ENCODE results near the gene TMEM86B.
"Not testable (repeated sequence)": the region's sequence is repeated elsewhere in the genome, so short reads cannot be mapped to it uniquely, and the experiment has no call there.

Gene TMEM86B

GRCh38 chr19:55216461-55217198 is 11.9 kb downstream of the TMEM86B start:
- DNase-seq = peak; percentile 51

GRCh38 chr19:55213547-55213946 is 15.0 kb downstream of the TMEM86B start:
- DNase-seq = no peak

GRCh38 chr19:55212447-55212846 is 16.1 kb downstream of the TMEM86B start:
- DNase-seq = no peak

GRCh38 chr19:55209693-55210472 is 18.7 kb downstream of the TMEM86B start:
- DNase-seq = no peak

- no peak for DNase-seq
These were observed 19.5 kb downstream of the TMEM86B start, which contains the start of gene PTPRH for GRCh38 chr19:55208880-55209692. PTPRH (minus strand) TSS chr19:55209501; CDS start chr19:55209433, 68 bp downstream.

- no peak for DNase-seq
These were observed 21.7 kb downstream of the TMEM86B start for GRCh38 chr19:55206664-55207500.

GRCh38 chr19:55202199-55202598 is 26.4 kb downstream of the TMEM86B start:
- DNase-seq = not testable (repeated sequence)

- no peak for DNase-seq
These were observed 28.9 kb downstream of the TMEM86B start for GRCh38 chr19:55199620-55200204.

GRCh38 chr19:55198651-55199050 is 29.9 kb downstream of the TMEM86B start:
- DNase-seq = no peak

GRCh38 chr19:55197528-55197927 is 31.0 kb downstream of the TMEM86B start:
- no peak for DNase-seq

- no peak for DNase-seq
These were observed 31.8 kb downstream of the TMEM86B start for GRCh38 chr19:55196803-55197202.

- DNase-seq = no peak
These were observed 35.1 kb downstream of the TMEM86B start for GRCh38 chr19:55193481-55193880.

GRCh38 chr19:55189403-55189835 is 39.1 kb downstream of the TMEM86B start:
- peak; percentile 81 for DNase-seq

- peak; percentile 12 for DNase-seq
These were observed 39.9 kb downstream of the TMEM86B start for GRCh38 chr19:55188625-55189024.

GRCh38 chr19:55186080-55186479 is 42.5 kb downstream of the TMEM86B start:
- DNase-seq = no peak

- DNase-seq = no peak
These were observed 46.8 kb downstream of the TMEM86B start for GRCh38 chr19:55181740-55182139.

GRCh38 chr19:55179606-55180484 is 48.7 kb downstream of the TMEM86B start, which contains the start of gene SYT5:
SYT5 (minus strand) TSS chr19:55180289; CDS start chr19:55179041, 1,248 bp downstream.
- DNase-seq = no peak

- DNase-seq = no peak
These were observed 49.6 kb downstream of the TMEM86B start for GRCh38 chr19:55178781-55179599.

Measured in GF-D8 (cell line).